Measurements from ENCODE around the gene NUBP2. TPM values are rescaled to one million over a fixed set of nuclear protein-coding genes. Genes with fewer than 3 reads are reported as not detected.
"Not testable (repeated sequence)": the region's sequence is repeated elsewhere in the genome, so short reads cannot be mapped to it uniquely, and the experiment has no call there.

The NUBP2 gene
- polyA plus RNA-seq, 1 experiment: 38.0 TPM

DNA sequence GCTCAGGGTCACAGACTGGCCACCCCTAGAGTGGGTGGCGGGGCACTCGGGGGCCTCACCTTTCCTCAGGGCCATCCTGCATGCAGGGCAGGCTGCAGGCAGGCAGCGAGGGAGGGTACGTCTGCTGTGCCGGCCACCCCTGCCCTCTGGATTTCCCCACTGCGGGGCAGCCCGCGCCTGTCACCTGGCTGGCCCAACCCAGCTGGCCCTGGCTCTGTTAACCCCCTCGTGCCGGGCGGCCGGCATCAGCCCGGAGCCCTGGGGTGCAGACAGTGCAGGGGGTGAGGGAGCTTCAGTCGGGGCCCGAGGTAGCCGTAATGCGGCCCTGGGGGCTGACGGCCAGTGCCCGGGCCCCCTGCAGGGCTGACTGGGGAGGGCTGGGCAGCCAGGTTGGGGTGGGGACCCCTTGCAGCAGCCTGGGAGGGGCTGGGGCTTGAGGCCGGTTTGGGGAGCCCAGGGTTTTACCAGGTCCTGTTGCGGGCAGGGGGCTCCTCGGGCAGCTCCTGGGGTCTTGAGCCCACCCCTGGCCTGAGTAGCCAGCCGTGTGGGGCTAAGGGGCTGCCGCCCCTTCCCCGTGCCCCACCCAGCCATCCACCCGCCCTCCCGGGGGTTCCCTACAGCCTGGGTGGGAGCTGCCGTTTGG, 10.9 kb downstream of the NUBP2 start, which contains the start of gene IGFALS:
TSS of gene IGFALS (minus strand) at position 128 of the 643 bp plus-strand sequence. CDS start at position 75, 53 bp downstream.
- CTCF ChIA-PET: no interaction called here
- H3K27me3 ChIP-seq (ENCODE audit: control insufficient read depth, insufficient read depth, low read length): no peaks in the 10 kb centered on the region
- POLR2A ChIA-PET: no interaction called here
- no peak within 1 kb of the TSS for H3K4me3 ChIP-seq (ENCODE audit: low read depth, low read length)
- TF ChIP-seq CTCF (IDR thresholded peaks at IDR 0.05; ENCODE audit: insufficient read depth, low read depth, low read length): no peak
- H3K36me3 ChIP-seq (ENCODE audit: control insufficient read depth, insufficient read depth, low read length): peaks cover 4% of the 10 kb centered on the region
- DNase-seq (ENCODE audit: low read depth): no peak

GRCh38 chr16:1794221-1794871, 11.6 kb downstream of the NUBP2 start:
- CTCF ChIA-PET: no interaction called here
- H3K4me3 ChIP-seq (ENCODE audit: low read depth, low read length): no peak overlapping the region
- peaks cover 3% of the 10 kb centered on the region; the same call in 1 of the 2 replicates for H3K36me3 ChIP-seq (ENCODE audit: control insufficient read depth, insufficient read depth, low read length)
- no peak for DNase-seq (ENCODE audit: low read depth)
- POLR2A ChIA-PET: no interaction called here
- TF ChIP-seq CTCF (IDR thresholded peaks at IDR 0.05; ENCODE audit: insufficient read depth, low read depth, low read length): no peak
- H3K27me3 ChIP-seq (ENCODE audit: control insufficient read depth, insufficient read depth, low read length): no peaks in the 10 kb centered on the region

DNA sequence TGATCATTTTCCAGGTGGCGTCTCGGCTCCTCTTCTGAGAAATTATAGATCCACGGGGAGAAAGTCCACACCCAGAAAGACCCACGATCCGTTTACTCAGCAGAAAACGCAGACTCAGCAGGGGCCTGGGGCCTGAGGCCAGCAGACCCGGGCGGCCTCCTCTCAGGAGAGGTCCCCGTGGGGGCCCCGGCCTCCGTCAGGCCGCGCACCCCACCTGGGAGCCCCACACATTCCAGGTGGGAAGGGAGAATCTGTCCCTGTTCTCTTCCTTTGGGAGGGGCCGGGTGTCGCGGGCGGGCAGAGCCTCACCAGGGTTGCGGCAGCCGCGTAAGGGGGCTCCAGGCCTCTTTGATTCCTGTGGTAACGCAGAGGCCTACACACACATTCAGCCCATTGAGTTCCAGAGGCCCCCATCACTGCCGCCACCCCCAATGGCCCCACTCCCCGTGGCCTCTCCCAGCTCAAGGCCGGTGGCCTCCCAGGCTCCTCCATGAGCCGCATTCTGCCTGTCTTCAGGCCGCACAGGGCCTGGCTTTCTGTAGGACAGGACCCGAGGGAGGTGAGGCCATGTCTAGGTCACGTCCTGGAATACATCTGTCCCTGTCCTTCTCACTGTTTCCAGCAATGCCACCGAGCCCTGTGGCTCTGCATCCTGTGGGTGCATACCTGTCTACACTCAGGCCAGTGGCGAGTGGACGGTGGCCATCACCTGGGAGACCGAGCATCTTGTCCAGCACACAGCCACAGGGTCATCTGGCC, 12.3 kb downstream of the NUBP2 start:
- POLR2A ChIA-PET: no interaction called here
- Histone ChIP-seq H3K36me3 (ENCODE audit: control insufficient read depth, insufficient read depth, low read length) (peaks cover under 1% of the 10 kb centered on the region; the same call in 1 of the 2 replicates), H3K4me3 (ENCODE audit: low read depth, low read length) (no peak overlapping the region), H3K27me3 (ENCODE audit: control insufficient read depth, insufficient read depth, low read length) (no peaks in the 10 kb centered on the region)
- CTCF ChIA-PET: no interaction called here
- no peak for DNase-seq (ENCODE audit: low read depth)
- no peak for TF ChIP-seq CTCF (IDR thresholded peaks at IDR 0.05; ENCODE audit: insufficient read depth, low read depth, low read length)

- DNase-seq (ENCODE audit: low read depth); CTCF ChIA-PET; POLR2A ChIA-PET; H3K36me3 ChIP-seq (ENCODE audit: control insufficient read depth, insufficient read depth, low read length); H3K27me3 ChIP-seq (ENCODE audit: control insufficient read depth, insufficient read depth, low read length); H3K4me3 ChIP-seq (ENCODE audit: low read depth, low read length): not testable (repeated sequence)
Observed at GRCh38 chr16:1799263-1799662, 16.5 kb downstream of the NUBP2 start.

DNA sequence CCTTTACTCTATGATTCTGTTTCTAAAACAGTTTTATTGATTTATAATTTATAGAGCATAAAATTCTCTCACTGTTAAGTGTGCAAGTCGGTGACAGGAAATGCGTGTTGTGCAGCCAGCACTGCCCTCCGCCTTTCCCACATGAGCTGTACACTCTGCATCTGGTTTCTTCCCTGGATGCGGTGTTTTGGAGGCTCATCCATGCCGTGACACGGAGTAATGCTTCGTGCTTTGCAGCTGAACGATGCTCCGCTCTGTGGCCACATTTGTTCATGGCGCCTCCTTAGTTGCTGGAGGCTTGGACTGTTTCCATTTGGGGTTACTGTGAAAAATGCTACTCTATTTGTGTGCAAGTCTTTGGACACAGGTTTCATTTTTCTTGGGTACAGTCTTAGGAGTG, 17.9 kb downstream of the NUBP2 start:
- DNase-seq (ENCODE audit: low read depth): no peak
- no peak overlapping the region for H3K4me3 ChIP-seq (ENCODE audit: low read depth, low read length)
- POLR2A ChIA-PET: no interaction called here

More for the DNA sequence above, 17.9 kb downstream of the NUBP2 start:
- no peaks in the 10 kb centered on the region for H3K27me3 ChIP-seq (ENCODE audit: control insufficient read depth, insufficient read depth, low read length)
- CTCF ChIA-PET: no interaction called here
- no peaks in the 10 kb centered on the region; the same call in 1 of the 2 replicates for H3K36me3 ChIP-seq (ENCODE audit: control insufficient read depth, insufficient read depth, low read length)
- no peak for TF ChIP-seq CTCF (IDR thresholded peaks at IDR 0.05; ENCODE audit: insufficient read depth, low read depth, low read length)
